GM19240 (cell line): ENCODE data around the gene NT5E.
A peak's percentile ranks its signal among the peaks of the same experiment; 100 is the strongest.

Experiments used
- DNase-seq: peaks from one replicate; pipeline ENCODE4 v3.0.0; 2011; ENCODE audit warnings: low spot score; ENCODE audit not compliant: insufficient read length

Gene NT5E

DNA sequence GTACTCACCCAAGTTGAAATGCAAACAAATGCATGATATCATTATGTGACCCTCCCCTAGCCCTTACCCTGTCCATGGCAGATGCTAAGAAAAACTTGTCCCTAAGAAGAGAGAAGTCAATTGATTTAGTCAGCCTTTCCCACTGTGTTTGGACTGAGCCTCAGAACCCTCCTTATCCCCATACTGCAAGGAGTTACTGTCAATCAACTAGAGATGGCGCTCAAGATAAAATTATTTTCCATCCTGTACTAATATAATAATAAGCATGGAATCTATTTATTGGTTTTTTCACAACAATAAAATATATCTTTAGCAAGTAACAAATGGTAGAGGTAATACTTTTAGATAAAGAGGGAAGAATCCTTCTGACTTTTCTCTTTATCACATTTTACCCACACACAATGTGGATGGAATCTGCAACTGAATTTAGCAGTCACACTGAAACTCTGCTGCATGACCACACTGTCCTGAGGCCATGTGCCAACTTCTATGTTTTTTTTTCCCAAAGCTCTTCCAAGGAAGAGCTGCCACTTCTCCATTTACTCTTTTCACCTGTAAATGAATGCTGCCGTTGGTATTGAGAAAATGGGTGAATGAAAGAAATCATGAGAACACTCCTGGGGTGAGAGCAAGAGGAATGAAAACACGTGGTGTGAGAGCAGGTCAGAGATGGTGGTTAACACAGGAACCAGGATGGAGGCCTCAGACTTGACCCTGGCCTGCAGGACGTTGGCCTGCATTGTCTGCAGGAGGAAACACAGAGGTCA, 10.5 kb downstream of the NT5E start:
- no peak for DNase-seq

- DNase-seq: peak; percentile 19
Observed at GRCh38 chr6:85460921-85461797, 11.3 kb downstream of the NT5E start.

DNA sequence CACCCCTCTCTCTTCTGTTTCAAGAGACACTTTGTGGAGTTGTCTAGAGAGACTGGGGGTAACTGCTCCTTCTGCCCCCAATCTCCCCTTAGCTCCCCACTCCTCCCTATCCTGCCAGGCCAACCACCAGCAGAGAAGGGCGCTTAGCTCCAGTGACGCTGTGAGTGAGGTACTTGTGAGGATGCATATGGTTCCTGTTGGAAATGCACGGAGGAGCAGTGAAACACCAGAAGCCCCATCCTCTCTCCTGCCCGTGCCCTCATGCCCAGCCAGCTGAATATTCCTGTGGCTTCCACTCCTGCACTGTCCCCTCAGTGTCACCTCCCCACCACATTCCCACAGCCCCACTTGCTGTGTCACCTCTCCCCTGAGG, 11.9 kb downstream of the NT5E start:
- DNase-seq: no peak

DNA sequence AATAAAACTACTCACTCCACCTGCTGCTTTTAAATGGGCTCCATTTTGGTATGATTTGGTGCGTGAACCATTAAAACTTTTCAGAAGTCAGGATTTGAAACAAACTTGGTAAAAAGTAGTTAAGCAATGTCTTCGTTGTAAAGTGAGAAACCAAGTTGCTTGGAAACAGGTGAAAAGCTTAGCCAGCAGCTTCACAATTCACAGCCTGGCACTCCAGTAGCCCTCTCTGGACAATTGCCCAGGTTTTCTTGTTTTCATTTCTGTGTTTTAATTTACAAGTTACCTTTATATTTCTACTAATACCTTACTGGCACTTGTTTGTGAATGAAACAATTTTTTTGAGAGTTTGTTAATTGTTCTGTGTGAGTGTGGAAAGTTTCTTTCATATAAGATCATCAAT, 12.8 kb downstream of the NT5E start:
- no peak for DNase-seq

GRCh38 chr6:85463621-85464259, 13.9 kb downstream of the NT5E start:
- no peak for DNase-seq

- no peak for DNase-seq
Observed at GRCh38 chr6:85464260-85464644, 14.4 kb downstream of the NT5E start.

- DNase-seq: no peak
Observed at GRCh38 chr6:85464722-85465150, 14.9 kb downstream of the NT5E start.

GRCh38 chr6:85465762-85466161, 15.9 kb downstream of the NT5E start:
- DNase-seq: no peak

DNA sequence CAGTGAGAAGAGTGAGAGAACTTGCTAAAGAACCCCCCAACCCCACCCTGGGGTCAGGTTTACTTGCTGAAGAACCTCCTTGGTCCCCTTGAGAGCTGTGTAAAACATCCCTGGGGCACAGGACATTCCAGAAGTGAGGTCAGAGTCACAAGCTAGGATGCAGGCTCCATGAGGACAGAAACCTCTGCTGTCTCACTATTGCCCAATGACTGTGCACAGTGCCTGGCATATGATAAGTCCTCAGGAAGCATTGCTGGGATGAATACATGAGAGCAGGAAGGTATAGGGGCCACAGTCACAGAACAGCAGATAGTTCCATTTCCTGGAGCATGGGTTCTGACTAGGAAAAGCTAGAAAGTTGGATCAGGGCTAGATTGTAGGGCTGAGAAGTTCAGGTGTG, 18.4 kb downstream of the NT5E start:
- no peak for DNase-seq

DNA sequence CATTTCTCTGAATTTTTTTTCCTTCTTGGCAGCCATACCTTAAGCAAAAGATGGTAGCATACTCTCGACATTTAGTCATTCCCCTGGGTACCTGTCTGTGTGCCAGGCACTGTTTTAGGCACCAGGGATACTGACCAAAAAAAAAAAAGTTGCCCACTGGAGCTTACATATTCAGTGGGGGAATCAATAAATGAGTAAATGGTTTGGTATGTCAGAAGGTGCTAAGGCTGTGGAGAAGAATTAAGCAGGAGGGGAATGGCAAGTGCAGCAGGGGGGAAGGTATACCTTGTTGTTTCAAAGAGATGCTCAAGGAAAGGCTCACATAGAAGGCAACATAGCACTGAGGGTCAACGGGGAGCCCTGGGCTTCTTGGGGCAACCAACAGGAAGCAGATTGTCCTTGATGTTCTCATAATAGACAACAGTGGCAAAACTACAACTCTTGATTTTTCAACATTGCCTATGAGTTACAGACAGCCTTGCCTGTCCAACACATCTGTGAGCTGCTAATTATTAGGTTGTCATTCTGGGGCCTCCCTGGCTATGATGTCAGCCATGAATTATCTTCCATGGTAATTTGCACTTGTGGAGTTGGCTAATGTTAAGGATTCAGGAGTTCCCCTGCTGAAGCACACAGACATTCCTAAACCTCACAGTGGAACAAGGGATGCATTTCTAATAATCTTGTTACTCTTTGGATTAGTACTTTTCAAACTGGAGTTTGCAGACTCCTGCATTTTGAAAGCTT, 19.6 kb downstream of the NT5E start:
- DNase-seq: no peak

DNA sequence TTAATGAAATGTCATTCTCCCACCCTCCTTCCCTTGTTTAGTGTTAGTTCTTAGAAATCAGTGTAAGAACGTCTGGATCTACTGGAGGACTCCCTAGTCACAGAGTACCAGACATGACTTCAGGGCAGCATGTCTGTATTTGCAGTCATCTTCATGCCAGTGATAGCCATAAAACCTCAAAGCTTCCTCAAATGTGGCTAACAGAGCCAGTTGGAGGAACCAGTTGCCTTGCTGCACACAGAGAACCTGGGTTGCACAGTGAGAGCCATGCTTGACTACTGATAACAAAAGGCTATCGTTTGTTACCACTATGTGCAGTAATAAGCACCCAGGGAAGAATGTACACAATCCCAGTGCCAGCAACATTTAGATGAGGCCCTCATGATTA, 20.1 kb downstream of the NT5E start:
- no peak for DNase-seq

- no peak for DNase-seq
Observed at GRCh38 chr6:85472744-85473143, 22.9 kb downstream of the NT5E start.

DNA sequence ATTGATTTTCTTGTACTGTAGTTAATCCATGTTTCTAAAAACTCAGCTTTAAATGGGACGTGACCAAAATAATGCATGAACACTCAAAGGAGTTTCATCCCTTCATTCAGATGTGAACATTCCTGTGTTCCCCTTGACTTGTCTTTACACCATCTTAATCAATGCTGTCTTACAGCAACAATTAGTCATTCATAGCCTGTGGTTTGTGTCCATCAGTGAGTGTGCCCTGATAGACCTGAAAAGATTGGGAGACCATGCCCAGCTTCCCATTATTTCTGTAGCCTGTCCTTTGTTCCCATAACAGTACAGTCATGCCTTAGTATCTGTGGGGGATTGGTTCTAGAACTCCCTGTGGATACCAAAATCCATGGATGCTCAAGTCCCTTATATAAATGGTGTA, 23.9 kb downstream of the NT5E start:
- DNase-seq: no peak

GRCh38 chr6:85476532-85476931, 26.6 kb downstream of the NT5E start:
- no peak for DNase-seq

DNA sequence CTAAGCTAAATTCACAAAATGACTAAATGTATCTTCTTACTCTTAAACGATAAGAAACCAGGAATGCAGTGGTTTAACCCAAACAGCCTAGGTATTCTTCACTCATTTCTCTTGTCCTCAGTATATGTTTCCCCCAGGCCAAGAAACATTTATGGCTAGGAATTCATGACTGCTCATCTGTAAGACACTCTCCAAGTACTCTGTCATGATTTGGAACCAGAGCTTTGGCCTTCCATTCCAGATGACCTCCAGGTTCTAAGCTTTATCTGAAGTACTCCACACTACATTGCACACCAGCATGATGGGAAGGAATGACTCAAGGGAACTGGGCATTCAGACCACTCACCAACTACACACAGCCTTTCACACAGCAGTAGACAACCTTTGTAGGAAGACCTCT, 29.3 kb downstream of the NT5E start:
- no peak for DNase-seq

- no peak for DNase-seq
Observed at GRCh38 chr6:85482206-85482904, 32.5 kb downstream of the NT5E start.

- DNase-seq: peak; percentile 45
Observed at GRCh38 chr6:85482905-85483700, 33.2 kb downstream of the NT5E start.

DNA sequence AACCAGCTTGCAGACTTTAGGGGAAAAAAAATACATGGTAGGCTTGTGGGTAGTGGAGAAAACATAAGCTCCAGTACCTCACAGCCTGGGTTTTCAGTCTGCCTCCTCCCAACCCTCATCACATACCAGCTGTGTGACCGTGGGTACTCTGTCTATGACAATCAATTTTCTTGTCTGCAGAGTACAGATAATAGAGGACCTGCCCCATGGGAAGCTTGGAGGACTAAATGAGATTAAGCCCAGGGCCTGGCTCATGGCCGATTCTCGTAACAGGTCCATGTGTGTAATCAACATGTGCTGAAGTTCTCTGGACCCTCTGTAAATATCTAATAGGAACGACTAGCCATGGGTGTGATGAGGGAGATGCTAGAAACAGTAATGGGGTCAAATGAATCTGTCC, 34.0 kb downstream of the NT5E start:
- no peak for DNase-seq

- no peak for DNase-seq
Observed at GRCh38 chr6:85484948-85485347, 35.1 kb downstream of the NT5E start.
